HG02763 (cell line): ENCODE results near the gene SPRY4.
"Not testable (repeated sequence)": the region's sequence is repeated elsewhere in the genome, so short reads cannot be mapped to it uniquely, and the experiment has no call there.

ENCODE experiments used
- ATAC-seq: cut with Tn5 transposase; IDR thresholded peaks from one replicate; pipeline ENCODE4 v1.9.1; 2021; ENCODE audit warnings: mild to moderate bottlenecking, moderate library complexity; ENCODE audit not compliant: unreplicated experiment

The SPRY4 gene

GRCh38 chr5:142324871-142325724, at the start of gene SPRY4:
SPRY4 (minus strand) TSS chr5:142325021; CDS start chr5:142315108, 9,913 bp downstream.
- peak; percentile 74 for ATAC-seq

GRCh38 chr5:142368529-142368928, 43.7 kb upstream of the SPRY4 start:
- no peak for ATAC-seq

- ATAC-seq, result no peak
Observed at GRCh38 chr5:142366007-142366406, 41.2 kb upstream of the SPRY4 start.

- ATAC-seq, result peak; percentile 69
Observed at GRCh38 chr5:142364251-142365145, 39.7 kb upstream of the SPRY4 start.

DNA sequence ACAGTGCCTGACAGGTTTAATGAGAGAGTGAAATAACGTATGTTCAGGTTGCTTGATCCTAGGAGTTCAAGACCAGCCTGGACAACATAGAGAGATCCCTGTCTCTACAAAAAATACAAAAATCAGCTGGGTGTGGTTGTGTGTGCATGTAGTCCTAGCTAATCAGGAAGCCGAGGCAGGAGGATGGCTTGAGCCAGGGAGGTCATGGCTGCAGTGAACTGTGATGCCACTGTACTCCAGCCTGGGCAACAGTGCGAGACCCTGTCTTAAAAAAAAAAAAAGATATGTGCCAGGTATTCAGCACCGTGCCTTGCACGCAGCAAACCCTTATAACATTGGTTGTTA, 38.8 kb upstream of the SPRY4 start:
- ATAC-seq, result no peak

DNA sequence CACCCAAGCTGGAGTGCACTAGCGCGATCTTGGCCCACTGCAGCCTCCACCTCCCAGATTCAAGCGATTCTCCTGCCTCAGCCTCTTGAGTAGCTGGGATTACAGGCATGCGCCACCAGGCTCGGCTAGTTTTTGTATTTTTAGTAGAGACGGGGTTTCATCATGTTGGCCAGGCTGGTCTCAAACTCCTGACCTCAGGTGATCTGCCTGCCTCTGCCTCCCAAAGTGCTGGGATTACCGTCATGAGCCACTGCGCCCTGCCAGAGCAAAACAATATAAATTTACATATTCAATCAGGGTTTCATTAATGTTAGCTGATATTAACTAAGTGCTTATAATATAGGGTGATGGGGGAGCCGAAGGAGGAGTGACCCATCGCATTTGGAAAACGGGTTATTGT, 37.4 kb upstream of the SPRY4 start:
- ATAC-seq, result not testable (repeated sequence)

- no peak for ATAC-seq
Observed at GRCh38 chr5:142360607-142361120, 35.8 kb upstream of the SPRY4 start.

GRCh38 chr5:142360051-142360498, 35.3 kb upstream of the SPRY4 start:
- ATAC-seq, result no peak

GRCh38 chr5:142358648-142359047, 33.8 kb upstream of the SPRY4 start:
- no peak for ATAC-seq

DNA sequence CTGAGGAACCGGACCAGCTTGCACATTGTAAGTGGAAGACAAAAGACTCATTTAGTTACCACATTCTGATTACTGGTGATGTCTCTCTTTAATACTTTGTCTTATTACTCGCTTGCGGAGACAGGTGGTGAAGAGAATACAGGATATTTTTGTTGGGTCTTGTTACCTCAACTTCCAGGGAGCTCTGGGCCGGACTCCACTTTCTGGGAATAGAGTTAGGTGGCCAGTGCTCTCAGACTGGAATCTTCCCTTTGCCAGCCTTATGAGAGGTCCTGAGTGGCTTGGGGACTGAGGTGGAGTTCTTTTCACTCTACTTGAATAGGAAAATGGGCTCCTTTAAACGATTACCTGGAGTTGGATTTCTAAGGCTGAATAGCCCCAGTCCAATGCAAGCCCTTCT, 33.3 kb upstream of the SPRY4 start:
- no peak for ATAC-seq

DNA sequence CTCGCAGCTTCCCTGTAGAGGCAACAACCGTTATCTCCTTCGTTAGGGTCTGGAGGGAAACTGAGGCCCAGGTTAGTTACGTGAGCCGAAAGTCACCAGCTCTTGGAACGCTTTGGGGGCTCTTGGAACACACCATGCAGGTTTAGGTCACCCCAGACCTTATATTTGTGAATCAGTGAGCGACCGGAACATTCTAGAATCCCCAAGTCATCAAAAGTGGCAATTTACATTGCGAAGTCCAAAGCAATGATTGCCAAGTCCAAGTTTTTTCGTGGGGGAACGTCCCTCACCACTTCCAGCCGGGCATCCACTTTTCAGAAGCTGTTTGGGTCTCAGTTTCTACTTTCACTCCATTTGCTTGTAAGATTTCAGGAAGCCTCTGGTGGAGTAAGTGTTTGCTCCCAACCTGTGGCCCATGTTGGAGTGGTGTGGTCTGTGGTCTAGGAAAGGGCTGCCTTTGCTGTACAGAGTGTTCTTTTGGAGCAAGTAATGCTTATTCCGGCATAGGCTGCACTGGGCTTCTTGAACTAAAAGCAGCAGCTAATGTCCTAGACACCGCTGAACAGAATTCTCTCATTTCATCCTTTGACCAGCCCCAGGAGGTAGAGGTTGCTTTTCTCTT, 32.8 kb upstream of the SPRY4 start:
- ATAC-seq, result no peak

GRCh38 chr5:142356716-142357468, 32.1 kb upstream of the SPRY4 start:
- ATAC-seq, result peak; percentile 90

GRCh38 chr5:142356349-142356715, 31.5 kb upstream of the SPRY4 start:
- ATAC-seq, result no peak

DNA sequence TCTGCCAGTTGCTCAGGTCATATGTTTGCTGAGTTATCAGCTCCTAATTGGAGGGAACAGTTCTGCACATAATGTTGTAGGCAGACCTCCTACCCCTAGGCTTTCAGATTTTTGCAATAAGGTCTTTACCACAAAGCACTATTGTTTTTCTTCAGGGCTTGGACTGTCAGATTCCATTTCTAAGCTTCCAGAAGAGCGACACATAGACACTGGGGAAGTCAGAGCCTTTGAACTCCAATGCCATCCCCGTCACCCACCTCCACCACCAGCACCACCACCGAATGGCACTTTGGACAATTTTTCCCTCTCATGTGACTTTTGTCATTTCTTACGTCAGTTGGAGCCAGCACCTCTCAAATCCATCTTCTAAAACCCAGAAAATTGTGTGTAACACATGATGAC, 28.3 kb upstream of the SPRY4 start:
- ATAC-seq, result no peak

- no peak for ATAC-seq
Observed at GRCh38 chr5:142350021-142350420, 25.2 kb upstream of the SPRY4 start.

- ATAC-seq, result no peak
Observed at GRCh38 chr5:142346706-142347105, 21.9 kb upstream of the SPRY4 start.

- ATAC-seq, result not testable (repeated sequence)
Observed at GRCh38 chr5:142344915-142345314, 20.1 kb upstream of the SPRY4 start.

DNA sequence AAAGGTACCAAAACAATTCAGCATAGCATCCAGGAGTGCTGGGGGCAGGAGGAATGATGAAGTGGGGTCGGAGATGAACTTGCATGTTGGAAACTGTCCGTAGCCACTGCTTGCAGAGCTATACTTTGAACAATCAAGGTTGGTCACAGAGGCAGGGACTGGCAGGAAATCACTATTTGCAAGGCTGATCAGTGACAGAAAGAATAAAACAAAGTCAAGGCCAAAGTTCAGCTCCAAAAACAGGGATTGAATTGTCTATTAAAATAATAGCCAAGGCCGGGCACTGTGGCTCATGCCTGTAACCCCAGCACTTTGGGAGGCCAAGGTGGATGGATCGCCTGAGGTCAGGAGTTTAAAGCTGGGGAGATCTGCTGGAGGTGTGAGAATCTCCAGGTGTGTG, 18.7 kb upstream of the SPRY4 start:
- ATAC-seq, result no peak

DNA sequence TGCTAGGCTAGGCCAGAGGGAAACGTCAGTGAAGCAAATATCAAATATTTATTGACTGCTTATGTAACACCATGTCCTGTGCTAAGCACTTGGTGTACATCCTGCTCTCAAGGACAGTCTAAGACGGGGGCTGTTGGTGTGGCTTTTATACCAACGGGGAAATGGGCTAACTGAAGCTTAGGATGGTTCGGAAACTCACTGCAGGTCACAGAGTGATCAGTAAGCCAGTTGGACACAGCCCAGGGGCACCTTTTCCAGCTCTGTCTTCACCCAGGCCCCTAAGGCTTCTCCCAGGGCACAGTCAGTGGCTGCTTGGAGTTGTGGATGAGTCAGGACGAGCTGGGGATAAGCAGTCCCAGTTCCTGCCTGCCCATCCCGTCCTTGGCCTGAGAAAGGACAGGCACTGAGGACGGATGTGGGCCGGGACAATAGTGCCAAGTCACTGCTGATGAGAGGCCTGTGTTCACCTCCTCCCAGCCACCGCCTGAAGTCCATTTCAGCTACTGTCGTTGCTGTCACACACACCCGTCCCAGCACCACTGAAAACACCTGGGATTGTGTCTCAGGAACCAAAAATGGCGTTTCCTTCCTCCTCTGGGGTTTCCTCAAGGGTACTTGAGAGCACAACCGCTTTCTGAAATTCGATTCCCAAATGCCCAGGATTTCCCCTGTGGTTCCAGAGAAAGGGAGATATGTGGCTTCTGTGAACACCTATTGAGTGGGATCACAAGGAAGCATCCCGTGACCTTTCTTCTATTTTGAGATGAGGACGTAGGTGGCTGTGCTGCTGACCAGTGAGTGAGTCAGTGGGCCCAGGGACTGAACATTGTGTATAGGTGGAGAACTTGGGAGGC, 17.5 kb upstream of the SPRY4 start:
- no peak for ATAC-seq

GRCh38 chr5:142339781-142340180, 15.0 kb upstream of the SPRY4 start:
- no peak for ATAC-seq
